HEK293 (cell line): ENCODE results near the gene FERMT1.
"Not testable (repeated sequence)": the region's sequence is repeated elsewhere in the genome, so short reads cannot be mapped to it uniquely, and the experiment has no call there.

Source experiments
- CTCF ChIA-PET: fragments of 350-600 bp; formaldehyde crosslinking; extraction: SDS; loops from one replicate; lab custom pipeline; 2021; ENCODE audit warnings: antibody characterized with exemption; lab: Yijun Ruan, JAX
- POLR2A ChIA-PET: fragments of 300-600 bp; formaldehyde crosslinking; extraction: SDS; loops from one replicate; lab custom pipeline; 2020; ENCODE audit warnings: antibody characterized with exemption, inconsistent platforms; lab: Yijun Ruan, JAX
- H3K27ac ChIP-seq: fragments of 200-500 bp; sonication (Bioruptor generic); 2 replicates; pipeline ENCODE4 v1.5.1; 2014; ENCODE audit warnings: low read depth, low read length, control low read depth, inconsistent platforms; ENCODE audit errors: extremely low read depth
- H3K36me3 ChIP-seq, 2 experiments: fragments of 200-500 bp in 1 of 2; sonication (Bioruptor generic) in 1 of 2; 1 replicate in 1 of 2; 2 replicates in 1 of 2; pipeline ENCODE4 v1.5.1; 2014 to 2017; ENCODE audit warnings: inconsistent platforms in 2 of 2, low read length in 2 of 2; ENCODE audit not compliant: control insufficient read depth in 2 of 2, insufficient read depth in 1 of 2
- H3K4me1 ChIP-seq: fragments of 200-500 bp; sonication (Bioruptor generic); 2 replicates; pipeline ENCODE4 v1.5.1; 2014; ENCODE audit warnings: mild to moderate bottlenecking, low read length, inconsistent platforms; ENCODE audit not compliant: control insufficient read depth, insufficient read depth
- H3K4me3 ChIP-seq: 2 replicates; pipeline ENCODE4 v1.5.1; 2011; ENCODE audit warnings: low read depth, mild to moderate bottlenecking, control low read depth, low read length, moderate library complexity
- H3K9me3 ChIP-seq: fragments of 200-500 bp; sonication (Bioruptor generic); 2 replicates; pipeline ENCODE4 v1.5.1; 2014; ENCODE audit warnings: low read depth, low read length, inconsistent platforms; ENCODE audit not compliant: control insufficient read depth, insufficient read depth
- GLI2 ChIP-seq: fragments of 450-650 bp; formaldehyde crosslinking; IDR thresholded peaks from 2 replicates; pipeline ENCODE4; 2017; ENCODE audit warnings: missing biosample characterization, missing genetic modification characterization, low read depth, borderline replicate concordance
- GLI4 ChIP-seq: fragments of 450-650 bp; formaldehyde crosslinking; IDR thresholded peaks from 2 replicates; pipeline ENCODE4 v1.5.1; 2016; ENCODE audit warnings: missing biosample characterization, missing genetic modification characterization
- HOXA7 ChIP-seq: sonication (generic); formaldehyde crosslinking; IDR thresholded peaks from 2 replicates; pipeline ENCODE4 v1.8.1; 2022; ENCODE audit warnings: missing genetic modification reagents, borderline replicate concordance
- KLF1 ChIP-seq: fragments of 450-650 bp; formaldehyde crosslinking; IDR thresholded peaks from 2 replicates; pipeline ENCODE4 v1.5.1; 2016; ENCODE audit warnings: missing biosample characterization, missing genetic modification characterization
- KLF10 ChIP-seq: fragments of 450-650 bp; IDR thresholded peaks from 2 replicates; pipeline ENCODE4 v1.5.1; 2018; ENCODE audit warnings: missing biosample characterization, mild to moderate bottlenecking, missing genetic modification characterization
- KLF7 ChIP-seq: fragments of 450-650 bp; formaldehyde crosslinking; IDR thresholded peaks from 2 replicates; pipeline ENCODE4 v1.5.1; 2016; ENCODE audit warnings: missing biosample characterization, missing genetic modification characterization, borderline replicate concordance
- RBAK ChIP-seq: fragments of 450-650 bp; formaldehyde crosslinking; IDR thresholded peaks from 2 replicates; pipeline ENCODE4 v1.5.1; 2016; ENCODE audit warnings: missing biosample characterization, missing genetic modification characterization
- SETDB1 ChIP-seq: IDR thresholded peaks from one replicate; pipeline ENCODE4 v1.6.1; 2017; ENCODE audit warnings: mild to moderate bottlenecking, low read length, moderate library complexity, mixed read lengths; ENCODE audit not compliant: insufficient read length
- TRIM28 ChIP-seq: IDR thresholded peaks from 2 replicates; pipeline ENCODE4 v1.6.1; 2011; ENCODE audit warnings: low read length, control low read depth, borderline replicate concordance
- ZBTB8A ChIP-seq: fragments of 450-650 bp; formaldehyde crosslinking; IDR thresholded peaks from 2 replicates; pipeline ENCODE4 v1.5.1; 2016; ENCODE audit warnings: missing biosample characterization, missing genetic modification characterization
- ZFP69B ChIP-seq: fragments of 450-650 bp; formaldehyde crosslinking; IDR thresholded peaks from 2 replicates; pipeline ENCODE4 v1.5.1; 2016; ENCODE audit warnings: missing biosample characterization, missing genetic modification characterization
- ZNF112 ChIP-seq: fragments of 450-650 bp; formaldehyde crosslinking; IDR thresholded peaks from 2 replicates; pipeline ENCODE4 v1.5.0; 2017; ENCODE audit warnings: missing biosample characterization, missing genetic modification characterization
- ZNF114 ChIP-seq: fragments of 450-650 bp; formaldehyde crosslinking; IDR thresholded peaks from 2 replicates; pipeline ENCODE4 v1.5.0; 2017; ENCODE audit warnings: missing biosample characterization, missing genetic modification characterization
- ZNF146 ChIP-seq: fragments of 450-650 bp; formaldehyde crosslinking; IDR thresholded peaks from 2 replicates; pipeline ENCODE4 v1.5.1; 2016; ENCODE audit warnings: missing biosample characterization, missing genetic modification characterization
- ZNF266 ChIP-seq: fragments of 450-650 bp; formaldehyde crosslinking; IDR thresholded peaks from 2 replicates; pipeline ENCODE4 v1.5.1; 2016; ENCODE audit warnings: missing biosample characterization, missing genetic modification characterization, low read depth
- ZNF274 ChIP-seq, 2 experiments: fragments of 200-500 bp in 1 of 2; fragments of 450-650 bp in 1 of 2; sonication (Bioruptor generic) in 1 of 2; formaldehyde crosslinking in 1 of 2; IDR thresholded peaks; 2 replicates each; pipeline versions ENCODE4 v1.5.1 to v1.6.1; 2014 to 2016; ENCODE audit warnings: borderline replicate concordance in 1 of 2, inconsistent platforms in 1 of 2, low read length in 1 of 2, missing biosample characterization in 1 of 2, missing genetic modification characterization in 1 of 2
- ZNF302 ChIP-seq: fragments of 450-650 bp; formaldehyde crosslinking; IDR thresholded peaks from 2 replicates; pipeline ENCODE4 v1.5.1; 2016; ENCODE audit warnings: missing biosample characterization, missing genetic modification characterization, low read depth
- ZNF366 ChIP-seq: fragments of 450-650 bp; formaldehyde crosslinking; conservative IDR thresholded peaks from 2 replicates; pipeline ENCODE4 v1.5.1; 2016; ENCODE audit warnings: missing biosample characterization, missing genetic modification characterization
- ZNF37A ChIP-seq: fragments of 450-650 bp; IDR thresholded peaks from 2 replicates; pipeline ENCODE4 v1.5.1; 2018; ENCODE audit warnings: missing biosample characterization, missing genetic modification characterization
- ZNF404 ChIP-seq: fragments of 450-650 bp; formaldehyde crosslinking; IDR thresholded peaks from 2 replicates; pipeline ENCODE4 v1.5.1; 2017; ENCODE audit warnings: missing biosample characterization, missing genetic modification characterization
- ZNF416 ChIP-seq: fragments of 450-650 bp; formaldehyde crosslinking; IDR thresholded peaks from 2 replicates; pipeline ENCODE4 v1.5.1; 2016; ENCODE audit warnings: missing biosample characterization, missing genetic modification characterization
- ZNF548 ChIP-seq: fragments of 450-650 bp; formaldehyde crosslinking; IDR thresholded peaks from 2 replicates; pipeline ENCODE4 v1.5.1; 2016; ENCODE audit warnings: missing biosample characterization, missing genetic modification characterization
- ZNF624 ChIP-seq: fragments of 450-650 bp; formaldehyde crosslinking; IDR thresholded peaks from 2 replicates; pipeline ENCODE4 v1.5.1; 2017; ENCODE audit warnings: missing biosample characterization, missing genetic modification characterization
- ZNF707 ChIP-seq: fragments of 450-650 bp; formaldehyde crosslinking; IDR thresholded peaks from 2 replicates; pipeline ENCODE4 v1.5.1; 2016; ENCODE audit warnings: missing biosample characterization, missing genetic modification characterization
- ZNF76 ChIP-seq: fragments of 450-650 bp; formaldehyde crosslinking; IDR thresholded peaks from 2 replicates; pipeline ENCODE4; 2016; ENCODE audit warnings: low read depth, missing biosample characterization, missing genetic modification characterization, borderline replicate concordance
- ZXDB ChIP-seq: fragments of 450-650 bp; formaldehyde crosslinking; IDR thresholded peaks from 2 replicates; pipeline ENCODE4 v1.5.1; 2016; ENCODE audit warnings: missing biosample characterization, missing genetic modification characterization
- TF ChIP-seq, protein P1 (sequence below): fragments of 450-650 bp; formaldehyde crosslinking; IDR thresholded peaks from 2 replicates; pipeline ENCODE4 v1.5.1; 2016; ENCODE audit warnings: missing biosample characterization, missing genetic modification characterization, low read depth
- TF ChIP-seq, protein P2 (sequence below): fragments of 450-650 bp; formaldehyde crosslinking; IDR thresholded peaks from 2 replicates; pipeline ENCODE4 v1.5.0; 2017; ENCODE audit warnings: missing biosample characterization, missing genetic modification characterization, borderline replicate concordance
- TF ChIP-seq, protein P3 (sequence below): fragments of 450-650 bp; formaldehyde crosslinking; IDR thresholded peaks from 2 replicates; pipeline ENCODE4 v1.5.1; 2016; ENCODE audit warnings: missing biosample characterization, missing genetic modification characterization, borderline replicate concordance

FERMT1 gene

DNA sequence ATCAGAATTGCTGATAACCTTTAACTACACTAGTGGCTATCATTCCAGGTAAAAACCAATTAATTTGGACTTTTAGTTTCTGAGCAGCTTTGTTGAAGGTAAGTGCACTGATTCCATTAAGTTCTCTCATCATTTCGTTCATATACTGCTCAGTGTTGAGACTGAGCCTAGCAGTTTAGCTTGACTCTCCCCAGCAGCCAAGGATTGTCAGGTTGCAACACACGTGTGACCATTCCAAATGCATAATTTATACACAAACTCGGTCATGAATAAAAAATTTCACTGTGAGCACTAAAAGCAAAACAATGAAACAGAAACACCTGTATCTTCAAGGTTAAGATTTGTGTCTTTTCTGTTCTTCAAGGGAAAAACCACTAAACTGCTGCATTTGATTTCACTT is 8.9 kb downstream of the FERMT1 start:
- H3K4me1 ChIP-seq: no peaks in the 10 kb centered on the region
- ChIA-PET CTCF (no interaction called here), POLR2A (no interaction called here)
- no peak overlapping the region for H3K27ac ChIP-seq
- H3K4me3 ChIP-seq: no peak overlapping the region
- TF ChIP-seq ZNF112 (no peak), GLI2 (no peak), ZNF416 (tag by site-specific recombination) (no peak), ZNF548 (no peak), HOXA7 (no peak), GLI4 (tag by site-specific recombination) (no peak), ZNF624 (no peak), KLF1 (no peak), ZNF707 (tag by site-specific recombination) (no peak), KLF7 (tag by site-specific recombination) (no peak)
- TF ChIP-seq, protein P1, sequence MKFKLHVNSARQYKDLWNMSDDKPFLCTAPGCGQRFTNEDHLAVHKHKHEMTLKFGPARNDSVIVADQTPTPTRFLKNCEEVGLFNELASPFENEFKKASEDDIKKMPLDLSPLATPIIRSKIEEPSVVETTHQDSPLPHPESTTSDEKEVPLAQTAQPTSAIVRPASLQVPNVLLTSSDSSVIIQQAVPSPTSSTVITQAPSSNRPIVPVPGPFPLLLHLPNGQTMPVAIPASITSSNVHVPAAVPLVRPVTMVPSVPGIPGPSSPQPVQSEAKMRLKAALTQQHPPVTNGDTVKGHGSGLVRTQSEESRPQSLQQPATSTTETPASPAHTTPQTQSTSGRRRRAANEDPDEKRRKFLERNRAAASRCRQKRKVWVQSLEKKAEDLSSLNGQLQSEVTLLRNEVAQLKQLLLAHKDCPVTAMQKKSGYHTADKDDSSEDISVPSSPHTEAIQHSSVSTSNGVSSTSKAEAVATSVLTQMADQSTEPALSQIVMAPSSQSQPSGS: no peak
- no peaks in the 10 kb centered on the region for H3K9me3 ChIP-seq
- H3K36me3 ChIP-seq: peaks cover 0 to 4% of the 10 kb centered on the region in 2 experiments; a peak in 1 of 3 replicates

DNA sequence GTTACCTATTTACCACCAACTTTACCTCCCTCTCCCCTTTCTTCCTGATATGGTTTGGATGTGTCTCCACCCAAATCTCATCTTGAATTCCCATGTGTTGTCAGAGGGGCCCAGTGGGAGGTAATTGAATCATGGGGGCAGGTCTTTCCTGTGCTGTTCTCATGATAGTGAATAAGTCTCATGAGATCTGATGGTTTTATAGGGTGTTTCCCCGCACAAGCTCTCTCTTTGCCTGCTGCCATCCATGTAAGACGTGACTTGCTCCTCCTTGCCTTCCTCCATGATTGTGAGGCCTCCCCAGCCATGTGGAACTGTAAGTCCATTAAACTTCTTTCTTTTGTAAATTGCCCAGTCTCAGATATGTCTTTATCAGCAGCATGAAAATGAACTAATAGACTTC is 9.9 kb downstream of the FERMT1 start:
- CTCF ChIA-PET: interaction anchor here (0.6 kb wide), 1 partner anchor 8 kb away, joined by 3 read pairs; no protein-coding TSS in a partner anchor
- POLR2A ChIA-PET, H3K36me3 ChIP-seq: not testable (repeated sequence)

GRCh38 chr20:6108330-6108729 is 14.5 kb downstream of the FERMT1 start:
- Histone ChIP-seq H3K4me3 (no peak overlapping the region), H3K27ac (no peak overlapping the region), H3K9me3 (no peaks in the 10 kb centered on the region), H3K4me1 (no peaks in the 10 kb centered on the region), H3K36me3 (peaks cover 0 to 4% of the 10 kb centered on the region in 2 experiments; a peak in 1 of 3 replicates)
- CTCF ChIA-PET: no interaction called here
- POLR2A ChIA-PET: no interaction called here
- TF ChIP-seq, protein P2, sequence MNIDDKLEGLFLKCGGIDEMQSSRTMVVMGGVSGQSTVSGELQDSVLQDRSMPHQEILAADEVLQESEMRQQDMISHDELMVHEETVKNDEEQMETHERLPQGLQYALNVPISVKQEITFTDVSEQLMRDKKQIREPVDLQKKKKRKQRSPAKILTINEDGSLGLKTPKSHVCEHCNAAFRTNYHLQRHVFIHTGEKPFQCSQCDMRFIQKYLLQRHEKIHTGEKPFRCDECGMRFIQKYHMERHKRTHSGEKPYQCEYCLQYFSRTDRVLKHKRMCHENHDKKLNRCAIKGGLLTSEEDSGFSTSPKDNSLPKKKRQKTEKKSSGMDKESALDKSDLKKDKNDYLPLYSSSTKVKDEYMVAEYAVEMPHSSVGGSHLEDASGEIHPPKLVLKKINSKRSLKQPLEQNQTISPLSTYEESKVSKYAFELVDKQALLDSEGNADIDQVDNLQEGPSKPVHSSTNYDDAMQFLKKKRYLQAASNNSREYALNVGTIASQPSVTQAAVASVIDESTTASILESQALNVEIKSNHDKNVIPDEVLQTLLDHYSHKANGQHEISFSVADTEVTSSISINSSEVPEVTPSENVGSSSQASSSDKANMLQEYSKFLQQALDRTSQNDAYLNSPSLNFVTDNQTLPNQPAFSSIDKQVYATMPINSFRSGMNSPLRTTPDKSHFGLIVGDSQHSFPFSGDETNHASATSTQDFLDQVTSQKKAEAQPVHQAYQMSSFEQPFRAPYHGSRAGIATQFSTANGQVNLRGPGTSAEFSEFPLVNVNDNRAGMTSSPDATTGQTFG (tag by site-specific recombination): no peak
- no peak for TF ChIP-seq ZNF76 (tag by site-specific recombination)
- TF ChIP-seq, protein P3, sequence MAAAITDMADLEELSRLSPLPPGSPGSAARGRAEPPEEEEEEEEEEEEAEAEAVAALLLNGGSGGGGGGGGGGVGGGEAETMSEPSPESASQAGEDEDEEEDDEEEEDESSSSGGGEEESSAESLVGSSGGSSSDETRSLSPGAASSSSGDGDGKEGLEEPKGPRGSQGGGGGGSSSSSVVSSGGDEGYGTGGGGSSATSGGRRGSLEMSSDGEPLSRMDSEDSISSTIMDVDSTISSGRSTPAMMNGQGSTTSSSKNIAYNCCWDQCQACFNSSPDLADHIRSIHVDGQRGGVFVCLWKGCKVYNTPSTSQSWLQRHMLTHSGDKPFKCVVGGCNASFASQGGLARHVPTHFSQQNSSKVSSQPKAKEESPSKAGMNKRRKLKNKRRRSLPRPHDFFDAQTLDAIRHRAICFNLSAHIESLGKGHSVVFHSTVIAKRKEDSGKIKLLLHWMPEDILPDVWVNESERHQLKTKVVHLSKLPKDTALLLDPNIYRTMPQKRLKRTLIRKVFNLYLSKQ: no peak
- no peak for TF ChIP-seq ZNF302 (tag by site-specific recombination)
- no peak for TF ChIP-seq RBAK (tag by site-specific recombination)
- no peak for TF ChIP-seq ZNF366
- TF ChIP-seq ZFP69B (tag by site-specific recombination): no peak
- TF ChIP-seq ZNF404 (tag by site-specific recombination): no peak
- TF ChIP-seq GLI2: no peak
- TF ChIP-seq ZNF146 (tag by site-specific recombination): no peak
- no peak for TF ChIP-seq ZBTB8A (tag by site-specific recombination)
- no peak for TF ChIP-seq ZNF274 (IDR thresholded peaks at IDR 0.05; ENCODE audit: low read length)
- TF ChIP-seq ZNF274 (tag by site-specific recombination; IDR thresholded peaks at IDR 0.05; ENCODE audit: borderline replicate concordance): no peak
- no peak for TF ChIP-seq ZNF266 (tag by site-specific recombination)
- TF ChIP-seq KLF10 (tag by site-specific recombination): no peak
- no peak for TF ChIP-seq TRIM28
- no peak for TF ChIP-seq ZNF114
- no peak for TF ChIP-seq ZXDB
- TF ChIP-seq ZNF37A: no peak
- TF ChIP-seq, all 188 proteins: peak for 0

More for the DNA sequence above, 9.9 kb downstream of the FERMT1 start:
- TF ChIP-seq SETDB1: peak; percentile 25
- not testable (repeated sequence) for H3K4me1 ChIP-seq, H3K9me3 ChIP-seq, H3K4me3 ChIP-seq, H3K27ac ChIP-seq
